GM23338 (cell line): ENCODE data around the gene IGF2BP1.

Source experiments
- CREB1 ChIP-seq: fragments of 250-450 bp; sonication (Bioruptor Pico); IDR thresholded peaks from 2 replicates; pipeline ENCODE4 v1.5.0; 2020; ENCODE audit warnings: low read depth, mild to moderate bottlenecking, moderate library complexity
- EZH2 ChIP-seq: fragments of 200-600 bp; sonication (generic); IDR thresholded peaks from one replicate; pipeline ENCODE4 v1.8.0; 2017; ENCODE audit warnings: antibody characterized with exemption, mild to moderate bottlenecking, low read depth; ENCODE audit not compliant: unreplicated experiment
- EZH2phosphoT487 ChIP-seq: fragments of 200-600 bp; sonication (generic); IDR thresholded peaks from one replicate; pipeline ENCODE4 v1.8.1; 2018; ENCODE audit warnings: antibody characterized with exemption; ENCODE audit not compliant: unreplicated experiment
- NANOG ChIP-seq: IDR thresholded peaks from 2 replicates; pipeline ENCODE4 v1.6.1; 2016; ENCODE audit warnings: antibody characterized with exemption, borderline replicate concordance
- POLR2AphosphoS5 ChIP-seq: IDR thresholded peaks from 2 replicates; pipeline ENCODE4 v1.6.1; 2016; ENCODE audit warnings: antibody characterized with exemption, low read depth
- ZNF331 ChIP-seq: fragments of 250-450 bp; sonication (Bioruptor Pico); IDR thresholded peaks from 2 replicates; pipeline ENCODE4 v1.5.0; 2020; ENCODE audit warnings: low read depth, mild to moderate bottlenecking, moderate library complexity
- TF ChIP-seq, protein P1 (sequence below), 2 experiments: fragments of 200-600 bp in 1 of 2; sonication (generic) in 1 of 2; conservative IDR thresholded peaks; 2 replicates each; pipeline versions ENCODE4 v1.5.1 to v1.6.1; 2016 to 2017; ENCODE audit warnings: antibody characterized with exemption in 2 of 2, low read depth in 2 of 2, mild to moderate bottlenecking in 2 of 2, moderate library complexity in 1 of 2
- TF ChIP-seq, protein P2 (sequence below): IDR thresholded peaks from one replicate; pipeline ENCODE4 v1.6.1; 2018; ENCODE audit warnings: antibody characterized with exemption; ENCODE audit not compliant: unreplicated experiment

DNA sequence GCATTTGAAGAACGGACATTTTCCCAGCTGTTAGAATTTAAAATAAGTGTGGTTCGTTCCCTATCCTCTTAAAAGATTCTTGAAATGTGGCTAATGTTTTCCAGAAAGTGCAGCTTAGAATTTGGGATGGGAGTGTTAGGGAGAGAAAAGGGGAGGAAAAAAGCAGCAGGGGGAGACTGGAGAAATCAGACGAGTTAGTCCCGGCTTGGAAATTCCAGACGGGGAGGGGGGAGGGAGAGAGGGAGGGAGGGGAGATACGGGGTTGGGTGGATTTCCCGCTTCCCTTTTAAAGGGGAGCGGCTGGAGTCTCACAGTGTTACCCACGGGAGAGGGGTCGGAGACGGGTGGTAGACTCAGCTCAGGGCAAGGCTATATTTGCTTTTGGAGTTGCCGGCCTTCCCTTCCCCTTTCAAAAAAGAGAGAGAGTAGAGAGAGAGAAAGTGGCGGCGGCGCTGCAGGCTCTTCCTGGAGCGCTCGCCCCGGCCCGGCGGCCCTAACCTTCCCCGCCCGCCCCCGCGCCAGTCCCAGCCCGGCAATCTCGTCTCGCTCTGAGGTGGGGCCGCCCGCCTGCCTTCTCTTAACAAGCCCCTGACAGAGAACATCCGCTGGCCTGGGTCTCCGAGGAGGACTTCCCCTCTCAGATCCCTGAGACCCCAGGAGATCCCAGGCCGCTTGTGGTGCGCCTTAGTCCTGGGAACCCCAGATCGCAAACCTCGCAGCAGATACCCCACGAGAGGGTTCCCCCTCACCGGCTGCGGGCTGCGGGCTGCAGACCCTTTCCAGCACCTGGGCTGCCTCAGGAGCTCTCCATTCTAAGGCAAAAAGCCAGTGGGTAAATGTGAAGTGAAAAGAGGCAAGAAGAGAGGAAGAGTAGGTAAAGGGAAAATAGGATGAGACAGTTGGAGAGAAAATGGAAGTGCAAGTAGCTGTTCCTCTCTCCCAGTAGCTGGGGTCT lies 6.6 kb downstream of the IGF2BP1 start:
- TF ChIP-seq, protein P1, sequence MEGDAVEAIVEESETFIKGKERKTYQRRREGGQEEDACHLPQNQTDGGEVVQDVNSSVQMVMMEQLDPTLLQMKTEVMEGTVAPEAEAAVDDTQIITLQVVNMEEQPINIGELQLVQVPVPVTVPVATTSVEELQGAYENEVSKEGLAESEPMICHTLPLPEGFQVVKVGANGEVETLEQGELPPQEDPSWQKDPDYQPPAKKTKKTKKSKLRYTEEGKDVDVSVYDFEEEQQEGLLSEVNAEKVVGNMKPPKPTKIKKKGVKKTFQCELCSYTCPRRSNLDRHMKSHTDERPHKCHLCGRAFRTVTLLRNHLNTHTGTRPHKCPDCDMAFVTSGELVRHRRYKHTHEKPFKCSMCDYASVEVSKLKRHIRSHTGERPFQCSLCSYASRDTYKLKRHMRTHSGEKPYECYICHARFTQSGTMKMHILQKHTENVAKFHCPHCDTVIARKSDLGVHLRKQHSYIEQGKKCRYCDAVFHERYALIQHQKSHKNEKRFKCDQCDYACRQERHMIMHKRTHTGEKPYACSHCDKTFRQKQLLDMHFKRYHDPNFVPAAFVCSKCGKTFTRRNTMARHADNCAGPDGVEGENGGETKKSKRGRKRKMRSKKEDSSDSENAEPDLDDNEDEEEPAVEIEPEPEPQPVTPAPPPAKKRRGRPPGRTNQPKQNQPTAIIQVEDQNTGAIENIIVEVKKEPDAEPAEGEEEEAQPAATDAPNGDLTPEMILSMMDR (conservative IDR thresholded peaks at IDR 0.05; ENCODE audit: low read depth in 2 of 2) = no peak
- no peak for TF ChIP-seq EZH2
- TF ChIP-seq POLR2AphosphoS5 = no peak
- TF ChIP-seq, protein P2, sequence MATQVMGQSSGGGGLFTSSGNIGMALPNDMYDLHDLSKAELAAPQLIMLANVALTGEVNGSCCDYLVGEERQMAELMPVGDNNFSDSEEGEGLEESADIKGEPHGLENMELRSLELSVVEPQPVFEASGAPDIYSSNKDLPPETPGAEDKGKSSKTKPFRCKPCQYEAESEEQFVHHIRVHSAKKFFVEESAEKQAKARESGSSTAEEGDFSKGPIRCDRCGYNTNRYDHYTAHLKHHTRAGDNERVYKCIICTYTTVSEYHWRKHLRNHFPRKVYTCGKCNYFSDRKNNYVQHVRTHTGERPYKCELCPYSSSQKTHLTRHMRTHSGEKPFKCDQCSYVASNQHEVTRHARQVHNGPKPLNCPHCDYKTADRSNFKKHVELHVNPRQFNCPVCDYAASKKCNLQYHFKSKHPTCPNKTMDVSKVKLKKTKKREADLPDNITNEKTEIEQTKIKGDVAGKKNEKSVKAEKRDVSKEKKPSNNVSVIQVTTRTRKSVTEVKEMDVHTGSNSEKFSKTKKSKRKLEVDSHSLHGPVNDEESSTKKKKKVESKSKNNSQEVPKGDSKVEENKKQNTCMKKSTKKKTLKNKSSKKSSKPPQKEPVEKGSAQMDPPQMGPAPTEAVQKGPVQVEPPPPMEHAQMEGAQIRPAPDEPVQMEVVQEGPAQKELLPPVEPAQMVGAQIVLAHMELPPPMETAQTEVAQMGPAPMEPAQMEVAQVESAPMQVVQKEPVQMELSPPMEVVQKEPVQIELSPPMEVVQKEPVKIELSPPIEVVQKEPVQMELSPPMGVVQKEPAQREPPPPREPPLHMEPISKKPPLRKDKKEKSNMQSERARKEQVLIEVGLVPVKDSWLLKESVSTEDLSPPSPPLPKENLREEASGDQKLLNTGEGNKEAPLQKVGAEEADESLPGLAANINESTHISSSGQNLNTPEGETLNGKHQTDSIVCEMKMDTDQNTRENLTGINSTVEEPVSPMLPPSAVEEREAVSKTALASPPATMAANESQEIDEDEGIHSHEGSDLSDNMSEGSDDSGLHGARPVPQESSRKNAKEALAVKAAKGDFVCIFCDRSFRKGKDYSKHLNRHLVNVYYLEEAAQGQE = no peak
- TF ChIP-seq CREB1 (CRISPR knock-in tag) = no peak
- TF ChIP-seq ZNF331 (CRISPR knock-in tag) = no peak
- TF ChIP-seq NANOG = no peak
- TF ChIP-seq EZH2phosphoT487 = no peak
